Medulla oblongata (tissue), 1 donor: ENCODE data around the gene ELAPOR2.
"Not testable (repeated sequence)": the region's sequence is repeated elsewhere in the genome, so short reads cannot be mapped to it uniquely, and the experiment has no call there.

Experiments
- DNase-seq: peaks from one replicate; pipeline ENCODE4 v3.0.0-alpha.2; 2015; ENCODE audit errors: extremely low spot score

ELAPOR2 gene, protein sequence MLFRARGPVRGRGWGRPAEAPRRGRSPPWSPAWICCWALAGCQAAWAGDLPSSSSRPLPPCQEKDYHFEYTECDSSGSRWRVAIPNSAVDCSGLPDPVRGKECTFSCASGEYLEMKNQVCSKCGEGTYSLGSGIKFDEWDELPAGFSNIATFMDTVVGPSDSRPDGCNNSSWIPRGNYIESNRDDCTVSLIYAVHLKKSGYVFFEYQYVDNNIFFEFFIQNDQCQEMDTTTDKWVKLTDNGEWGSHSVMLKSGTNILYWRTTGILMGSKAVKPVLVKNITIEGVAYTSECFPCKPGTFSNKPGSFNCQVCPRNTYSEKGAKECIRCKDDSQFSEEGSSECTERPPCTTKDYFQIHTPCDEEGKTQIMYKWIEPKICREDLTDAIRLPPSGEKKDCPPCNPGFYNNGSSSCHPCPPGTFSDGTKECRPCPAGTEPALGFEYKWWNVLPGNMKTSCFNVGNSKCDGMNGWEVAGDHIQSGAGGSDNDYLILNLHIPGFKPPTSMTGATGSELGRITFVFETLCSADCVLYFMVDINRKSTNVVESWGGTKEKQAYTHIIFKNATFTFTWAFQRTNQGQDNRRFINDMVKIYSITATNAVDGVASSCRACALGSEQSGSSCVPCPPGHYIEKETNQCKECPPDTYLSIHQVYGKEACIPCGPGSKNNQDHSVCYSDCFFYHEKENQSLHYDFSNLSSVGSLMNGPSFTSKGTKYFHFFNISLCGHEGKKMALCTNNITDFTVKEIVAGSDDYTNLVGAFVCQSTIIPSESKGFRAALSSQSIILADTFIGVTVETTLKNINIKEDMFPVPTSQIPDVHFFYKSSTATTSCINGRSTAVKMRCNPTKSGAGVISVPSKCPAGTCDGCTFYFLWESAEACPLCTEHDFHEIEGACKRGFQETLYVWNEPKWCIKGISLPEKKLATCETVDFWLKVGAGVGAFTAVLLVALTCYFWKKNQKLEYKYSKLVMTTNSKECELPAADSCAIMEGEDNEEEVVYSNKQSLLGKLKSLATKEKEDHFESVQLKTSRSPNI

DNA sequence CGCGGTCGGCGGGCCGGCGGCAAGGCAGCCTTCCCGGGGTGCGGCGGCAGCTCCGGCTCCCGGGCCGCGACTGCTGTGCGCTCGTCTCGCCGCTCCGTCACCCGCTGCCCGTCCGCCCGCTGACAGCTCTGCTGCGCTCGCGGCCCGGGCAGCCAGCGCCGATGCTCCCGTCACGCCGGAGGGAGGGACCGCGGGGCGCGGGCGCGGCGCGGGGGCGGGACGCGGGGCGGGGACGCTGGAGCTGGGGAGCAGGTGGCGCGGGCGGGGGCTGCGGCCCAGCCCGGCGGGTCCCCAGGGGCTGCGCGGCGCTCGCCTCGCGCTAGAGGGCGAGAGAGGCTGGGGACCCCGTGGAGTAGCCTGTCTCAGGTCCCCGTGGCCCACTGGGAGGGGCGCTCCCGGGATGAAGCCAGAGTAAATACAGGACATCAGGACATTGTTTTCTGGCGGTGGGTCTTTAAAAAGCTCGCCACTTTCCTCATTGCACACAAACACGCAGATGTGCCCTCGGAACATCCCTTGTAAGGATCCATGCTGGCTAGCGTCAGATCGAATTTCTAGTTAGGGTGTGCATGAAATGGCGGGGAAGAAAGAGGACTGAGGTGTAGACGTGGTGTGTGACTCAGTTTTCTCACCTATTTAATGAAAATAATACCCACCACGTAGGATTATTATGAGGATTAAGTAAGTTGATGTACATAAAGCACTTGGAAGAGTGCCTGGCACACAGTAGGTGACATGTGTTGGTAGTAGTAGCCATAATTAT lies at the start of gene ELAPOR2:
Gene ELAPOR2 (minus strand): TSS at position 130 of the 763 bp plus-strand sequence. CDS start 141 bp downstream, outside the sequence.
- peak; percentile 89 for DNase-seq

DNA sequence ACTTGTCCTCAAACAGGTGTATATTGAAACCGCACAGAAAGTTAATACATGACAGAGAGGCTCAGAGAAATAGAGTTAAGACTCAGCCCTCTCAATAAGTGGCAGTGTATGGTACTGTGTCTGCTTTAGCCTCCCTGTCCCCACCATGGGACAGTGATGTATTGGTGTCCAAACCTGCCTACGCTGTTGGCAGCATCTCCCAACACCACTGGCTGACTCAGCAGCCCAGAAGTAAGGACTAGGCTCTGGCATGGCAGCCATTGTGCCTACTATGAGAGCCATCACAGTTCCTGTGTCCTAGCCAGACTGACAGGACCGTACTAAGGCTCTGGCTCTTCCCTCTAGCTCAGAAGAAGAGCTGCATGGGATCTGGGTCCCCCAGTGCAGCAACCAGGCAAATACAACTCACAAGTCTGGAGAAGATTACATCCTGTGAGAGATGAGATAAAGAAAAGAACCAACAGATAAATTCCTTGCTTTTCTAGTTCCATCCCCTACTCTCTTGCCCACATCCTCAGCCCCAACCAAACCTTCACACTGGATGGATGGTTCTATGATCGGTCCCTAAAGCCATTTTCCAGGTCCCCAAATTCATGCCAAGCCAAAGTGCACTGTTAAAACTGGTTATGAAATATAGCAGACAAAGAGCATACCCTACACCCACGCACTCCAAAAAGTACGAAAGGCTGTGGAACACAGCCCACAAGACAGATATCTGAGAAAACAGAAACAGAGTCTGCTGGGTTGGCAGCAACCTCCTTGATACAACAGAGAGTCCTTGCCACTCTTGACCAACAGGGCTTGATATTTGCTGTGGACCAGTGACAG lies 48.7 kb upstream of the ELAPOR2 start:
- DNase-seq: no peak

GRCh38 chr7:87106974-87107612 lies 47.6 kb upstream of the ELAPOR2 start:
- DNase-seq: no peak

GRCh38 chr7:87105401-87105800 lies 45.9 kb upstream of the ELAPOR2 start:
- no peak for DNase-seq

DNA sequence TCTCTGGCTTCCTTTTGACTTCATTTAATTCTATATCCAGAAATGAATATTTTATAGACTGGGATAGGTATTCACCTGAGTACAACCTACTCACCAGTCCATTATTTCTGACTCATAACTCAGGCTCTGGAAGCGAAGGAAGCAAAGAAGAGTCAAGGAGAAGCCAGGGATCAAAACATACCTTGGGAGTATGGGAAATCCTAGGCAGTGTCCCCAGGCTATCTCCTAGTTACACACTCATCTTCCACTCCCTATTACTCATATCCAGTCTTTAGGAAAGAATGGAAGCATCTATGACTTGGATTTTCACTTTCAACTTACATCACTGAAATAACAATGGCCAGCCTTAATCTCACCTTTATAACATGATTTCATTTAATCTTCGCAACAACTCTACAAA lies 40.9 kb upstream of the ELAPOR2 start:
- DNase-seq: no peak

DNA sequence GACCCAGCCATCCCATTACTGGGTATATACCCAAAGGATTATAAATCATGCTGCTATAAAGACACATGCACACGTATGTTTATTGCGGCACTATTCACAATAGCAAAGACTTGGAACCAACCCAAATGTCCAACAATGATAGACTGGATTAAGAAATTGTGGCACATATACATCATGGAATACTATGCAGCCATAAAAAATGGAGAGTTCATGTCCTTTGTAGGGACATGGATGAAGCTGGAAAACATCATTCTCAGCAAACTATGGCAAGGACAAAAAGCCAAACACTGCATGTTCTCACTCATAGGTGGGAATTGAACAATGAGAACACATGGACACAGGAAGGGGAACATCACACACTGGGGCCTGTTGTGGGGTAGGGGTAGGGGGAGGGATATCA lies 37.9 kb upstream of the ELAPOR2 start:
- DNase-seq: not testable (repeated sequence)

GRCh38 chr7:87094322-87094721 lies 34.9 kb upstream of the ELAPOR2 start:
- DNase-seq: no peak

GRCh38 chr7:87092568-87093091 lies 33.2 kb upstream of the ELAPOR2 start:
- no peak for DNase-seq

GRCh38 chr7:87091487-87092066 lies 32.1 kb upstream of the ELAPOR2 start:
- DNase-seq: no peak

DNA sequence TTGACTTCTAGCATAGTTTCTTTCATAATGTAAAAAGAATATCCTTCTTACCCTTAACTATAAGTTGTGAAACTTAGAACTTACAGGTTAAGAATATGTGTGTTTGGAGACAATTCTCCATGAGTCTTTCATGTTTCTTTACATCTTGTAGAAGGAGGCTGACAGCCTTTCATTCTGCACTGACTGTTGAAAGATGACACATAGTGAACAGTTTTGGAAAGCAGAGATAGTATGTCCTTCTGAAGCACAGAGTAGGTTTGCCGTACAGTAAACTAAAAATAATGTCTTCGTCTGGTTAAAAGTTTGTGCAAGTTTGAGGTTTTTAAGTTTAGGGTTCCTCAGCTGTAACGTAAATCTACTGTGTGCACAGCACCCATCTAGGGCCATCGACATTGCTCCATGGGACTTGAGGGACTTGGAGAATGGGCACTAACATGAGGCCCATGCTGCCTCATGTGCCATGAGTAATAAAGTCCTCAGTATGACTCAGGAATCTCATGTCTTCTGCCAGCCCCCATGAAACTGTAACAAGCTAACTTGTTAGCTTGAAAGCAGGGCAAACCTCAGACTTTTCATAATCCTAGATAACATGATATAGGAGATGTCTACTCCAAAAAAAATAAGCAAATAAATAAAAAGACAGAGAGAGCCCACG lies 24.5 kb upstream of the ELAPOR2 start:
- no peak for DNase-seq

- no peak for DNase-seq
These were observed 23.2 kb upstream of the ELAPOR2 start for GRCh38 chr7:87082675-87083074.

GRCh38 chr7:87075671-87076404 lies 16.4 kb upstream of the ELAPOR2 start:
- DNase-seq: no peak

DNA sequence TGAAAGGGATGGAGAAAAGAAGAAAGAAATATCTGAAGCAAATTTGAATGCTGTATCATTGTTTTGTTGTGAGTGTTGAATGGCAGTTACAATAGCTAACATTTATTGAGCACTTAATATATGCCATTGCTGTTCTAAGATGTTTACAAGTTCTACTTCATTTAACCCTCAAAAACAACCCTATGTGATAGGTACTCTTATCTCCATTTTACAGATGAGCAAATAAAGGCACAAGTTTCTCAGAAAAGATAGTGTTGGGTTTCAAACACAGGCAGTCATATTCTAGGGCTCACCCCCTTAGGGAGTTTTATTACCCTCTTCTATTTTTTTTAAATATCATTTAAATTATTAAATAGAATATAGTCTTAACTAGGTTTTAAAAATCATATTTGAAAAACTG lies 8.3 kb upstream of the ELAPOR2 start:
- no peak for DNase-seq

DNA sequence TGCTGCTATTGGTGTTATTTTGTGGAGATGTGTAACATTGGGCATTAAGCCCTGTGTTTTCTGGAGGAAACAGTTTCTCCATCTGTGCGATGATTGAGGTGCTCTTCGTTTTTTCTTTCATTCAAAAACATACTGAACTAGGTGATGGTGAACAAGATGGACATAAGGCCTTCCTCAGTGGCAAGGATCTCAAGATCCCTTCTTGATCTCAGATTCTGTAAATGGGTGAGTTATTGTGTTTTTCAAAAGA lies 759 bp upstream of the ELAPOR2 start:
- DNase-seq: no peak

DNA sequence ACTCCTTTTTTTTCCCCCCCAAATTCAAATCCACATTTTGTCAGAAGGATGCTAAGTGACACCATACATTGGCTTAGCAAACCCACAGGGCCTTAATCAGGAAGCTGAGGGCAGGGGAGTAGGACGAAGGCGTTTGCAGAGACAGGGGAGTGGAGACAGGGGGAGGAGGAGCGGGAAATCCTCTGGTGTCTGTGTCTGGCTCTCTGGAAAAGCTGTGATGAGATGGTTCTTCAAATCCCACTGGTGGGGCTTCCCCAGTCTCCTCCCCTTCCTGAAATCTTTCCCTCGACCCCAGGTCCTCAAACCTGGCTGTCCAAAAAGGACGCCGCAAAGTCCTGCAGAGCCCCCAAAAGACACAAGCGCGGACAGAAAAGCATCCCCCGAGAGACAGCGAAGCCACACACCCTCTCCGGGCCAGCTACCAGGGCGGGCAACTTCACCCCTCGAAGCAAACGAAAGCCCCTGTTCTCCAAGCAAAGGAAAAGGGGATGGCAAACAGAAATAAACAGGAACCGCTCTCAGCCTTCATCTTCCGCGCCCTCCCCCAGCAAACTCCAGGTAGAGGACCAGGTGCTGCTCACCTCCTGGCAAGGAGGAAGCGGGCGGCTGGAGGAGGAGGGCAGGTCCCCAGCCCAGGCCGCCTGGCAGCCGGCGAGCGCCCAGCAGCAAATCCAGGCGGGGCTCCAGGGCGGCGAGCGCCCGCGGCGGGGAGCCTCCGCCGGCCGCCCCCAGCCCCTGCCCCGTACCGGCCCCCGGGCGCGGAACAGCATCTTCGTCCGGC lies 520 bp downstream of the ELAPOR2 start:
- peak; percentile 49 for DNase-seq

- no peak for DNase-seq
These were observed 2.2 kb downstream of the ELAPOR2 start for GRCh38 chr7:87057210-87057609.

DNA sequence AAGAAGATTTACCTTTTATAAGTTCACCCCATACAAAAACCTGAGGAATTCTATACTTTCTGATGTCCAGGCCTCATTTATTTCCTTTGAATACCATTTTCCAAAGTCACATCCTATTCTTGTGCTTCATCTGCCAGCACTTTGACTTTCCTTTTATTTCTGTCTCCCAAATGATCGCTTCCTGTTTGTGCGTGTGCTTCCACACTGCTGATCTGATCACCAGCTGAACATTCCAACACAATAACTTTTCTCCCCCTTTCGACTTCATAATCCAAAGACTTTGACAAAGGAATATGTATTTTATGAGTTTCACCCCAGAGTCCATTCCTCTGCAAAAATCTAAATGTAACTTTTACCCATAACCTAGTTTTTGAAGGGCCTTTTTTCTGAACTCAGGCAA lies 3.1 kb downstream of the ELAPOR2 start:
- no peak for DNase-seq

DNA sequence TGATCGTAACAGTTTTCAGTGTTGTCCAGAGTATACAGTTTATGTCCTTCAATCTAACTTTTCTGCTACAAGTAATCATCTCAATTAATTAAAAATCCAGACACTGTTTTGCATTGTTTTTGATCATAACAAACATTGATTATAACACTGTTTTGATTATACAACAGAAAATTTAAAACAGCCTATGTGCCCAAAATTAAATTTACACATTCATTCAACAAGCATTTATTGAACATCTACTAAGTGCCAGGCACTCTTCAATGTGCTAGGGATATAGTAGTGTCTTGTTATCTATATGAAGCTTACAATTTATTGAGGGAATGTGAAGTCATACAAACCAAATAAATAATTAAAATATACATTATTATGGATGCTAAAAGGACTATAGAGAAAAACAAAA lies 10.6 kb downstream of the ELAPOR2 start:
- DNase-seq: no peak
